IMR-90 (cell line): ENCODE data around the gene LPCAT2. TPM values are rescaled to one million over a fixed set of nuclear protein-coding genes. Genes with fewer than 3 reads are reported as not detected.
A peak's percentile ranks its signal among the peaks of the same experiment; 100 is the strongest.

Experiments
- ATAC-seq: fragments of 200-7000 bp; cut with Tn5 transposase; 2 replicates; pipeline ENCODE4 v1.9.1; 2020; ENCODE audit warnings: low read depth, mild to moderate bottlenecking, moderate library complexity
- BruUV-seq: library from RNA; stranded (reverse); fragments of 400-500 nt; replicated peaks from 2 replicates; lab custom pipeline; 2021; lab: Mats Ljungman, UMichigan
- CTCF ChIA-PET: fragments of 300-600 bp; formaldehyde crosslinking; extraction: SDS; loops from one replicate; lab custom pipeline; 2021; ENCODE audit warnings: antibody characterized with exemption; lab: Yijun Ruan, JAX
- POLR2A ChIA-PET: fragments of 300-600 bp; sonication (Branson Sonifier 250); formaldehyde crosslinking; loops from one replicate; lab custom pipeline; 2022; ENCODE audit warnings: antibody characterized with exemption; ENCODE audit not compliant: unreplicated experiment; lab: Charles Lee
- DNase-seq: peaks from one replicate; pipeline ENCODE4 v3.0.0; 2013
- H2AFZ ChIP-seq: replicated peaks from 2 replicates; pipeline ENCODE3; 2013; ENCODE audit warnings: low read length, mild to moderate bottlenecking; ENCODE audit not compliant: poor library complexity
- H2AK5ac ChIP-seq: 2 replicates; pipeline ENCODE4 v1.6.1; 2013; ENCODE audit warnings: low read depth, low read length, inconsistent platforms
- H2AK9ac ChIP-seq: replicated peaks from 2 replicates; pipeline ENCODE3; 2013; ENCODE audit warnings: mild to moderate bottlenecking, low read depth, low read length, moderate library complexity; ENCODE audit not compliant: poor library complexity
- H2BK120ac ChIP-seq: 2 replicates; pipeline ENCODE4 v1.6.1; 2013; ENCODE audit warnings: low read depth, low read length, inconsistent platforms
- H2BK15ac ChIP-seq: 3 replicates; pipeline ENCODE4 v1.6.1; 2013; ENCODE audit warnings: low read depth, low read length, inconsistent platforms
- H2BK20ac ChIP-seq: 2 replicates; pipeline ENCODE4 v1.6.1; 2013; ENCODE audit warnings: low read depth, mild to moderate bottlenecking, inconsistent platforms, low read length, moderate library complexity
- H2BK5ac ChIP-seq: 2 replicates; pipeline ENCODE4 v1.6.1; 2013; ENCODE audit warnings: mild to moderate bottlenecking, low read depth, low read length, inconsistent platforms; ENCODE audit not compliant: poor library complexity, severe bottlenecking
- H3K14ac ChIP-seq: replicated peaks from 2 replicates; pipeline ENCODE4 v1.6.1; 2013; ENCODE audit warnings: low read depth, low read length, inconsistent platforms
- H3K18ac ChIP-seq: 2 replicates; pipeline ENCODE4 v1.6.1; 2013; ENCODE audit warnings: low read depth, low read length, control low read depth
- H3K23ac ChIP-seq: 2 replicates; pipeline ENCODE4 v1.6.1; 2013; ENCODE audit warnings: low read depth, low read length, inconsistent platforms
- H3K27ac ChIP-seq: 2 replicates; pipeline ENCODE4 v1.5.1; 2013; ENCODE audit warnings: mild to moderate bottlenecking, control low read depth, low read length; ENCODE audit not compliant: insufficient read depth
- H3K27me3 ChIP-seq: 2 replicates; pipeline ENCODE4 v1.6.1; 2013; ENCODE audit warnings: low read length; ENCODE audit not compliant: control insufficient read depth, insufficient read depth
- H3K36me3 ChIP-seq: 2 replicates; pipeline ENCODE4 v1.6.1; 2013; ENCODE audit warnings: low read length, mixed read lengths; ENCODE audit not compliant: control insufficient read depth, insufficient read depth
- H3K4ac ChIP-seq: 2 replicates; pipeline ENCODE4 v1.6.1; 2013; ENCODE audit warnings: low read depth, low read length, inconsistent platforms
- H3K4me1 ChIP-seq: 2 replicates; pipeline ENCODE4 v1.6.1; 2013; ENCODE audit warnings: low read length, mixed read lengths; ENCODE audit not compliant: control insufficient read depth, insufficient read depth
- H3K4me2 ChIP-seq: 2 replicates; pipeline ENCODE4 v1.6.1; 2013; ENCODE audit warnings: low read depth, mild to moderate bottlenecking, control low read depth, low read length, moderate library complexity
- H3K4me3 ChIP-seq: 2 replicates; pipeline ENCODE4 v1.5.1; 2013; ENCODE audit warnings: low read depth, mild to moderate bottlenecking, control low read depth, low read length, moderate library complexity; ENCODE audit not compliant: insufficient read depth
- H3K56ac ChIP-seq: 2 replicates; pipeline ENCODE4 v1.6.1; 2013; ENCODE audit warnings: low read length, inconsistent platforms; ENCODE audit not compliant: insufficient read depth; ENCODE audit errors: extremely low read depth
- H3K79me1 ChIP-seq, 2 experiments: 2 replicates each; pipeline ENCODE4 v1.6.1; 2013; ENCODE audit warnings: low read length in 2 of 2, inconsistent platforms in 1 of 2, low read depth in 1 of 2
- H3K9ac ChIP-seq: 2 replicates; pipeline ENCODE4 v1.6.1; 2013; ENCODE audit warnings: low read depth, low read length, control low read depth
- H3K9me1 ChIP-seq: 2 replicates; pipeline ENCODE4 v1.6.1; 2013; ENCODE audit warnings: low read length, inconsistent platforms; ENCODE audit not compliant: insufficient read depth
- H3K9me3 ChIP-seq: 2 replicates; pipeline ENCODE4 v1.6.1; 2013; ENCODE audit warnings: low read length; ENCODE audit not compliant: control insufficient read depth, insufficient read depth
- H4K20me1 ChIP-seq: 2 replicates; pipeline ENCODE4 v1.6.1; 2013; ENCODE audit warnings: low read length, inconsistent platforms; ENCODE audit not compliant: insufficient read depth
- H4K5ac ChIP-seq: 2 replicates; pipeline ENCODE4 v1.6.1; 2013; ENCODE audit warnings: mild to moderate bottlenecking, low read depth, low read length, control low read depth
- H4K8ac ChIP-seq, 2 experiments: 2 replicates each; pipeline ENCODE4 v1.6.1; 2013; ENCODE audit warnings: low read depth in 2 of 2, low read length in 2 of 2, control low read depth in 1 of 2, inconsistent platforms in 1 of 2
- H4K91ac ChIP-seq: 2 replicates; pipeline ENCODE4 v1.6.1; 2013; ENCODE audit warnings: low read depth, low read length, inconsistent platforms; ENCODE audit not compliant: insufficient read depth
- CEBPB ChIP-seq: IDR thresholded peaks from 2 replicates; pipeline ENCODE4 v1.6.1; 2012; ENCODE audit warnings: low read depth, low read length, improper control_type of control experiment
- FOS ChIP-seq: fragments of 150-350 bp; IDR thresholded peaks from 2 replicates; pipeline ENCODE4 v1.6.1; 2016; ENCODE audit warnings: low read depth, low read length
- MAFK ChIP-seq: IDR thresholded peaks from 2 replicates; pipeline ENCODE4 v1.6.1; 2012; ENCODE audit warnings: low read depth, low read length, improper control_type of control experiment
- POLR2A ChIP-seq: IDR thresholded peaks from 2 replicates; pipeline ENCODE4 v1.6.1; 2012; ENCODE audit warnings: mild to moderate bottlenecking, low read depth, low read length
- RAD21 ChIP-seq: IDR thresholded peaks from 2 replicates; pipeline ENCODE4 v1.6.1; 2012; ENCODE audit warnings: low read length, improper control_type of control experiment
- RCOR1 ChIP-seq: IDR thresholded peaks from 2 replicates; pipeline ENCODE4 v1.6.1; 2012; ENCODE audit warnings: mild to moderate bottlenecking, low read length, improper control_type of control experiment; ENCODE audit not compliant: insufficient replicate concordance
- SMC3 ChIP-seq: fragments of 150-350 bp; IDR thresholded peaks from 2 replicates; pipeline ENCODE4 v1.6.1; 2016; ENCODE audit warnings: low read depth, mild to moderate bottlenecking, antibody characterized with exemption, low read length, moderate library complexity
- WGBS, 2 experiments: methylation state at CpG; one replicate each; pipeline versions ENCODE4 v1.1.5 to v1.1.7; 2013; ENCODE audit warnings: missing lambda C conversion rate in 2 of 2; ENCODE audit not compliant: insufficient read length in 1 of 2; ENCODE audit errors: extremely low coverage in 2 of 2; 5-methylcytosine and 5-hydroxymethylcytosine counted together
- dilution Hi-C: fragments of 300-500 bp; cut with HindIII; formaldehyde crosslinking; loops from one replicate; pipeline ENCODE4 v1.14.3; 2018; ENCODE audit warnings: low sequenced_read_pairs; ENCODE audit not compliant: unreplicated experiment
- in situ Hi-C: fragments of 300-500 bp; cut with MboI; formaldehyde crosslinking; loops from 3 replicates; pipeline ENCODE4 v1.14.3; 2019; ENCODE audit warnings: low sequenced_read_pairs, inconsistent platforms, mixed read lengths
- intact Hi-C: fragments of 100-400 bp; cut with micrococcal nuclease; formaldehyde crosslinking; loops from 2 replicates; pipeline ENCODE4 v1.10.0; 2022
- polyA plus RNA-seq, 3 experiments: library from polyadenylated mRNA; depleted of rRNA; stranded (reverse); fragments of >200 nt; gene quantifications; 2 replicates each; pipeline ENCODE4 v1.2.3, GENCODE V29; 2012; ENCODE audit warnings: low replicate concordance in 1 of 3
- total RNA-seq: library from RNA; depleted of rRNA; stranded (reverse); fragments of >200 nt; gene quantifications from 2 replicates; pipeline ENCODE4 v1.2.3, GENCODE V29; 2012
- TF ChIP-seq, protein P1 (sequence below): conservative IDR thresholded peaks from 2 replicates; pipeline ENCODE4 v1.5.1; 2012; ENCODE audit warnings: mild to moderate bottlenecking, low read depth, low read length, improper control_type of control experiment

LPCAT2 gene
- total and polyA plus RNA-seq, 2 of the 4 experiments (the other 2 are of a cell fraction), result 8.6 to 8.7 TPM

DNA sequence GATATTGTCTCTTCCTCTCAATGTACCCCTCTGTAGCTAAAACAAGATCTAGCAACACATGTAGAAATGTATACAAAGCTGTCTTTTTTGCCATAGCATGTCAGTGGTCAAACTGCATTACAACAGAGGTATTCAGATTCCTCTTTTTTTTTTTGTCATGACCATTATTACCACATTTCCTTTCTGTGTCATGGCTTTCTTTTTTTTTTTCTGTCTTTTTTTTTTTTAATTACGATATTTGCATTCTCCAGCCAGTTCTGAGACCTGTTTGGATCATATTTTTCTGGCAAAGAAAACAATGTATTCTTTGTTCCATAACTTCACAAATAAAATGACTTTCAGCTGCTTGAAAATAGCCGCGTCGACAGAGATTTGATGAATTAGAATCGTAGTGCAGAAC, 30.2 kb downstream of the LPCAT2 start:
- Histone ChIP-seq H2BK5ac (no peak overlapping the region), H3K4me2 (no peak overlapping the region), H3K9me3 (no peaks in the 10 kb centered on the region), H4K20me1 (no peaks in the 10 kb centered on the region), H3K23ac (no peak overlapping the region), H2BK120ac (no peak overlapping the region), H3K4ac (no peak overlapping the region), H3K18ac (no peak overlapping the region), H3K79me1 (no peaks in the 10 kb centered on the region; a peak in 1 of 4 replicates), H2BK20ac (no peak overlapping the region), H3K14ac (no peak overlapping the region), H3K9ac (no peak overlapping the region), H3K36me3 (no peaks in the 10 kb centered on the region), H2BK15ac (no peak overlapping the region), H3K27ac (no peak overlapping the region), H3K56ac (no peak overlapping the region), H4K5ac (no peak overlapping the region), H4K91ac (no peak overlapping the region), H3K4me1 (peaks cover 6% of the 10 kb centered on the region), H4K8ac (no peak overlapping the region), H3K4me3 (no peak overlapping the region), H3K27me3 (no peaks in the 10 kb centered on the region), H2AFZ (no peak overlapping the region), H2AK5ac (no peak overlapping the region), H2AK9ac (no peak overlapping the region), H3K9me1 (peaks cover 6% of the 10 kb centered on the region)
- CTCF ChIA-PET, result interaction anchor here (0.6 to 1.6 kb wide), 4 partner anchors 11 to 1601 kb away, joined by 4 to 7 read pairs (median 4); no protein-coding TSS in a partner anchor
- no peak; the same call in 1 of the 2 replicates for ATAC-seq
- in situ Hi-C loops, result no loop called here
- DNase-seq, result peak; percentile 65
- intact Hi-C loops, result no loop called here
- dilution Hi-C loops, result no loop called here
- BruUV-seq, result no TSS peak
- WGBS, 2 experiments, result no CpG with 5 or more reads among the region's 5 CpGs
- POLR2A ChIA-PET, result no interaction called here
- TF ChIP-seq FOS (no peak), SMC3 (no peak), MAFK (no peak), RAD21 (no peak), RCOR1 (no peak), POLR2A (no peak), CEBPB (peak; percentile 61)
- TF ChIP-seq, protein P1, sequence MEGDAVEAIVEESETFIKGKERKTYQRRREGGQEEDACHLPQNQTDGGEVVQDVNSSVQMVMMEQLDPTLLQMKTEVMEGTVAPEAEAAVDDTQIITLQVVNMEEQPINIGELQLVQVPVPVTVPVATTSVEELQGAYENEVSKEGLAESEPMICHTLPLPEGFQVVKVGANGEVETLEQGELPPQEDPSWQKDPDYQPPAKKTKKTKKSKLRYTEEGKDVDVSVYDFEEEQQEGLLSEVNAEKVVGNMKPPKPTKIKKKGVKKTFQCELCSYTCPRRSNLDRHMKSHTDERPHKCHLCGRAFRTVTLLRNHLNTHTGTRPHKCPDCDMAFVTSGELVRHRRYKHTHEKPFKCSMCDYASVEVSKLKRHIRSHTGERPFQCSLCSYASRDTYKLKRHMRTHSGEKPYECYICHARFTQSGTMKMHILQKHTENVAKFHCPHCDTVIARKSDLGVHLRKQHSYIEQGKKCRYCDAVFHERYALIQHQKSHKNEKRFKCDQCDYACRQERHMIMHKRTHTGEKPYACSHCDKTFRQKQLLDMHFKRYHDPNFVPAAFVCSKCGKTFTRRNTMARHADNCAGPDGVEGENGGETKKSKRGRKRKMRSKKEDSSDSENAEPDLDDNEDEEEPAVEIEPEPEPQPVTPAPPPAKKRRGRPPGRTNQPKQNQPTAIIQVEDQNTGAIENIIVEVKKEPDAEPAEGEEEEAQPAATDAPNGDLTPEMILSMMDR, result no peak
